GM12872 (cell line): ENCODE measurements around the gene TSPAN8.

Experiments used
- TF ChIP-seq, protein P1 (sequence below): IDR thresholded peaks from 3 replicates; pipeline ENCODE4 v1.5.1; 2011; ENCODE audit warnings: low read depth, mild to moderate bottlenecking, low read length, moderate library complexity; ENCODE audit not compliant: insufficient read depth

The TSPAN8 gene

DNA sequence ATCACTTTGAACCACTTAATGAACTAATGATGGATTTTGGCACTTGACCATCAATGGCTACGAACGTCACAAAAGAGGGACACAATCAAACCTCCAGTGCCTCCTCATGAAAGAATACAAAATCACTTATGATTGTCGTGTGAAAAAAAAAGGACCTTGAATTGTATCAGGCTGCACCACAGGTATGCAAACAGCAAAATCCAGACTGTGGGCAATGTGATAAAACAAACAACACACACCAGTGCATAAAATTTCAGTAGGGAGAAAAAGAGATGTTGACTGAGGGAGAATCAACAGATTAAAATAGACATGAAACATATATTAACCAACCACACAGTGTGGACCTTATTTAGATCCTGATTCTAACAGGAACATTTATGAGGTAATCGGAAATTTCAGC is 2.6 kb downstream of the TSPAN8 start:
- TF ChIP-seq, protein P1, sequence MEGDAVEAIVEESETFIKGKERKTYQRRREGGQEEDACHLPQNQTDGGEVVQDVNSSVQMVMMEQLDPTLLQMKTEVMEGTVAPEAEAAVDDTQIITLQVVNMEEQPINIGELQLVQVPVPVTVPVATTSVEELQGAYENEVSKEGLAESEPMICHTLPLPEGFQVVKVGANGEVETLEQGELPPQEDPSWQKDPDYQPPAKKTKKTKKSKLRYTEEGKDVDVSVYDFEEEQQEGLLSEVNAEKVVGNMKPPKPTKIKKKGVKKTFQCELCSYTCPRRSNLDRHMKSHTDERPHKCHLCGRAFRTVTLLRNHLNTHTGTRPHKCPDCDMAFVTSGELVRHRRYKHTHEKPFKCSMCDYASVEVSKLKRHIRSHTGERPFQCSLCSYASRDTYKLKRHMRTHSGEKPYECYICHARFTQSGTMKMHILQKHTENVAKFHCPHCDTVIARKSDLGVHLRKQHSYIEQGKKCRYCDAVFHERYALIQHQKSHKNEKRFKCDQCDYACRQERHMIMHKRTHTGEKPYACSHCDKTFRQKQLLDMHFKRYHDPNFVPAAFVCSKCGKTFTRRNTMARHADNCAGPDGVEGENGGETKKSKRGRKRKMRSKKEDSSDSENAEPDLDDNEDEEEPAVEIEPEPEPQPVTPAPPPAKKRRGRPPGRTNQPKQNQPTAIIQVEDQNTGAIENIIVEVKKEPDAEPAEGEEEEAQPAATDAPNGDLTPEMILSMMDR: no peak

DNA sequence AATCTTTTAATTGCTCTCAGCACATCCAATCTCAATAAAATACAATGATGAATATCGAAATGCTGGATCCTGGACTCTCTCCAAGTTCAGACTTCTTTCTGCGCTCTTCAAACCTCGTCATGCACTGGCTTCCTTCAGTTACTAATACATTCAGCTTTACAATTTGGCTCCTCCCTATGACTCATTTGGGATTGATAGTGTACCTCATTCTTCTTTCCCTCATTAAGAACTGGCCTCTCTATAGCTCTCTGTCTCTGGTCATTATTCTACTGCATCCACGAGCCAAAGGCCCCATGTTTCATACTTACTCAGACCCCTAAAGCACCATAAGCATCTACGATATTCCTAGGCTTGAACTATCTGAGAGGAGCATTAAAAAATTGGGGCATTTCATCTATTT is 4.9 kb downstream of the TSPAN8 start:
- TF ChIP-seq, protein P1: no peak

DNA sequence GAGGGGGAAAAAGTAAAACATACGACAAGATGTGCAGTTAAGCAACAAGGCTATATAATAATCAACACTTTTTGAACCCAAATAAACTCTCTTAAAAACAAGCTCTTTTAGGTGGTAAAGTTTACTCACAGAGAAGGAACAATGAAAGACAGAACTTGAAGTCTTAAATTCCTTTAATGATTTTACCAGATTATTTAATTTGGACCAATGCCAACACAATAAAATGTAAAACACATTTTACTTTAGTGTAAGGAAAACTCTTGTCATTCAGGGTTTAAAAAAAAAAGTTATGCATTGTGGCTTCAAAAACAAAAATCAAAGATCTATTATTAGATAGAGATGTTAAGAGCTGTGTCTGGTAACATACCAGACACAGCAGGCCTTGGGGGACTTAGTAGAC is 13.1 kb downstream of the TSPAN8 start:
- TF ChIP-seq, protein P1: no peak

DNA sequence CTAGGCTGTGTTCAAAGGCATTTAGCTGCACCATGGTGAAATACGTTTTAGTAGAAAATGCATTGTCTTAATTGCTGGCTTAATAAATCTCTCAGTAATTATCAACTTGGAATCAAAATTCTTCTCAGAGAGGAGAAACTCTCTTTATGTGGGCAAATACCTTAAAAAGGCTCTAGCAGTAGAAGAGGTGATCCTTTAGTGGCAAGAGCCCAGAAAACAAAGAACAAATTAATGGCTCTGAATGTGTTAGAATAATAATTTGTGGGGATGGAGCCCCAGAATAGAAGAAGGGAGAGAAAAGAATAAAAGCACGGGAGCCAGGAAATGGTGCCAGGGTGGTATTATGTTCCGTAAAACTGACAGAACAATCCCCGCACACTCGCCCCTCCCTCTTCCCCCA is 14.8 kb downstream of the TSPAN8 start:
- TF ChIP-seq, protein P1: no peak

DNA sequence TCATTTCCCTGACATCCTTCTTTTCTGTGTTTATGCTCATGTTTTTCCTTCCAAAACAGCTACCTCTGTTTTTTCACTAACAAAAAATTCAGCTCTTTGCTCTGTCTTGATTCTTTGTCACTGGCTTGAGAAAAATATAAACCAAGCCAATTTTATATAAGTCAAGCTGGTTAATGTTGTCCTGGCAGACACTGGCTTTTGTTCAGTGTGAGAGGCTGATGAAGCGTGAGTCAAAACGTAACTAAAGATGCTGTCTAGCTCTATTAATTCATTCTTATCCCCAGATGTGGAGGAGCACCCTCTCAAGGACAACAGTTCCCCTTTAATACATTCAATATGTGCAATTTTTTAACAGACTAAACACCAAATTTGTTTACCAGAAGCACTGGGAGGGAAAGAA is 15.8 kb downstream of the TSPAN8 start:
- TF ChIP-seq, protein P1: no peak

DNA sequence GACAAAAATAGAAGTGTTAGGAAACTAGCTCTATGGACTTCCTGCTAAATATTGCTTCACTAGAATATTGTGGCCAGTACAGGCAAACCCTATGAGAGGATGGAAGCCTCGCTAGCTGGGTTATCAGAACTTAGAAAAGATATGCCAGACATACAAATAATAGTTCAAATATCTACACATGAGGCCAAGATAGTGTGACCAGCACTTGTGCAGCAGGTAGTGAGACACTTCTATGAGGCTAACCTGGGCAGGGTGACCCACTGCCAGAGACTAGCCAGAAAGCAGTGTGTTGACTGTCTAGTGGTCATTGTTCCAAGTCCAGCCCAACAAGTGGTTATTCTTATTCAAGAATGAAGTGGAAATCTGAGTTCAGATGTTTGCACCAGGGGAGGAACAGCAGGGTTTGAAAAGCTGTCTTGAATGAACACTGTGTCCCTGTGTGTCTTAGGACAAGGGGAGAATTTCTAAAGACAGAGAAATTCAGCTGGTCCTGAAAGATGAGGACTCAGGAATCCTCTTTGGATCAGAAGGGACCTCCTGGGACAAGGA is 16.3 kb downstream of the TSPAN8 start:
- TF ChIP-seq, protein P1: no peak

DNA sequence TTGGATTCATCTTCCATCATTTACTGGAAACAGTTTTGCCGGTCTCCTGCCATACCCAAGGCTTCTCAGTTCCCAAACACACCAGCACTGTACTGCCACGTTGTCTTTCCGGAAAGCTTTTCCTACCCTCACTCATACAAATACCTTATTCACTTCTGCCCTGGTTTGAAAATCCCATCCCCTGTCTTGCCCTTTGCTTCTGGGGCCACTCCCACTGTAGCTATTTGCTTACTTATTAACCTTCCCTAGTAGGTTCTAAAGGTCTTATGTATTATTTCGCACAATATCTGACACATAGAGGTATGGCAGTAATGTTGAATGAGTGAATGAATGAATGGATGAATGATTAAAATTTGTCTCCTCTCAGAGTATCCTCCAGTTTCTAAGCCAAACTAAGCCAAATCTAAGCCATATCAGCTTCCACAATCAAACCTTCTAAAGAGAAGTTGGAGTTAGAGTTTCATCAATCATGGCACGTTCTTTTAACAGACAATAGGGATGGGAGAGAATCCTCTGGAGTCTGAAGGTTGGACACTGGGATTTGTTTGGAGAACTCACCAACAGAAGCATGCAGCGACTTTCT is 18.6 kb downstream of the TSPAN8 start:
- TF ChIP-seq, protein P1: no peak
